Measurements from ENCODE around the gene TXNDC5. TPM values are rescaled to one million over a fixed set of nuclear protein-coding genes. Genes with fewer than 3 reads are reported as not detected.
"Not testable (repeated sequence)": the region's sequence is repeated elsewhere in the genome, so short reads cannot be mapped to it uniquely, and the experiment has no call there.

TXNDC5 gene
- total and polyA plus RNA-seq, 4 experiments from 2014 or later, result 18.1 to 45.7 (median 24.4) TPM

- H3K4me3 Mint-ChIP-seq; H3K27me3 ChIP-seq (ENCODE audit: insufficient read depth, low read length); H3K9me3 ChIP-seq (ENCODE audit: control insufficient read depth in 1 of 2, low read length in 2 of 2); H3K4me3 ChIP-seq (ENCODE audit: low read length in 2 of 2); DNase-seq; H3K27ac ChIP-seq (ENCODE audit: low read depth, low read length); intact Hi-C loops (cut with micrococcal nuclease); H3K4me1 ChIP-seq (ENCODE audit: insufficient read depth, low read length); POLR2A ChIA-PET (ENCODE audit: partially characterized antibody); H3K27ac Mint-ChIP-seq; H3K9me3 Mint-ChIP-seq; H3K4me1 Mint-ChIP-seq; H3K27me3 Mint-ChIP-seq: not testable (repeated sequence)
- H3K36me3 Mint-ChIP-seq, result peaks cover 43 to 83% of the 10 kb centered on the region in 2 donors
- peaks cover 17% of the 10 kb centered on the region for H3K36me3 ChIP-seq (ENCODE audit: insufficient read depth, low read length)
- CTCF ChIA-PET (ENCODE audit: partially characterized antibody), result interaction anchor here (3.2 kb wide), 1 partner anchor 321 kb away, joined by 17 read pairs; no protein-coding TSS in a partner anchor
Measured at GRCh38 chr6:7898193-7898586, 12.4 kb downstream of the TXNDC5 start.

- no peaks in the 10 kb centered on the region for H3K9me3 Mint-ChIP-seq
- ChIA-PET CTCF (ENCODE audit: partially characterized antibody) (interaction anchor here (3.2 kb wide), 1 partner anchor 322 kb away, joined by 17 read pairs; no protein-coding TSS in a partner anchor), POLR2A (ENCODE audit: partially characterized antibody) (no interaction called here)
- Histone ChIP-seq H3K4me3 (ENCODE audit: low read length in 2 of 2) (no peak overlapping the region), H3K27ac (ENCODE audit: low read depth, low read length) (no peak overlapping the region), H3K27me3 (ENCODE audit: insufficient read depth, low read length) (no peaks in the 10 kb centered on the region), H3K9me3 (ENCODE audit: control insufficient read depth in 1 of 2, low read length in 2 of 2) (no peaks in the 10 kb centered on the region), H3K4me1 (ENCODE audit: insufficient read depth, low read length) (no peaks in the 10 kb centered on the region), H3K36me3 (ENCODE audit: insufficient read depth, low read length) (peaks cover 19% of the 10 kb centered on the region)
- intact Hi-C loops (cut with micrococcal nuclease), result no loop called here
- no peaks in the 10 kb centered on the region for H3K27me3 Mint-ChIP-seq
- H3K36me3 Mint-ChIP-seq, result peaks cover 44 to 81% of the 10 kb centered on the region in 2 donors
- no peak overlapping the region for H3K27ac Mint-ChIP-seq
- H3K4me1 Mint-ChIP-seq, result peaks cover 0 to 2% (median under 1%) of the 10 kb centered on the region in 4 donors
- no peak for DNase-seq
- H3K4me3 Mint-ChIP-seq, result no peak overlapping the region
Measured at GRCh38 chr6:7897461-7898192, 13.0 kb downstream of the TXNDC5 start.

- H3K36me3 Mint-ChIP-seq, result peaks cover 50 to 81% of the 10 kb centered on the region in 2 donors
- CTCF ChIA-PET (ENCODE audit: partially characterized antibody), result no interaction called here
Measured at GRCh38 chr6:7896465-7896987, 14.1 kb downstream of the TXNDC5 start.

GRCh38 chr6:7895125-7895423, 15.5 kb downstream of the TXNDC5 start:
- DNase-seq, result no peak
- Histone ChIP-seq H3K27ac (ENCODE audit: low read depth, low read length) (no peak overlapping the region), H3K4me3 (ENCODE audit: low read length in 2 of 2) (no peak overlapping the region), H3K9me3 (ENCODE audit: control insufficient read depth in 1 of 2, low read length in 2 of 2) (no peaks in the 10 kb centered on the region), H3K36me3 (ENCODE audit: insufficient read depth, low read length) (peaks cover 20% of the 10 kb centered on the region), H3K27me3 (ENCODE audit: insufficient read depth, low read length) (no peaks in the 10 kb centered on the region), H3K4me1 (ENCODE audit: insufficient read depth, low read length) (no peaks in the 10 kb centered on the region)
- Mint-ChIP-seq H3K36me3 (peaks cover 49 to 80% of the 10 kb centered on the region in 2 donors), H3K4me1 (peaks cover 0 to 2% (median under 1%) of the 10 kb centered on the region in 4 donors), H3K4me3 (no peak overlapping the region), H3K9me3 (no peaks in the 10 kb centered on the region), H3K27ac (no peak overlapping the region), H3K27me3 (no peaks in the 10 kb centered on the region)
- POLR2A ChIA-PET (ENCODE audit: partially characterized antibody), result no interaction called here
- CTCF ChIA-PET (ENCODE audit: partially characterized antibody), result no interaction called here
- intact Hi-C loops (cut with micrococcal nuclease), result no loop called here

More at GRCh38 chr6:7896465-7896987, 14.1 kb downstream of the TXNDC5 start:
- H3K9me3 Mint-ChIP-seq, result no peaks in the 10 kb centered on the region
- peak overlapping the region in 1 of 7 donors; percentile 10 for H3K27ac Mint-ChIP-seq
- POLR2A ChIA-PET (ENCODE audit: partially characterized antibody), result no interaction called here
- H3K27me3 Mint-ChIP-seq, result no peaks in the 10 kb centered on the region
- Histone ChIP-seq H3K9me3 (ENCODE audit: control insufficient read depth in 1 of 2, low read length in 2 of 2) (no peaks in the 10 kb centered on the region), H3K4me1 (ENCODE audit: insufficient read depth, low read length) (no peaks in the 10 kb centered on the region), H3K27me3 (ENCODE audit: insufficient read depth, low read length) (no peaks in the 10 kb centered on the region), H3K27ac (ENCODE audit: low read depth, low read length) (no peak overlapping the region), H3K36me3 (ENCODE audit: insufficient read depth, low read length) (peaks cover 19% of the 10 kb centered on the region), H3K4me3 (ENCODE audit: low read length in 2 of 2) (no peak overlapping the region)
- H3K4me3 Mint-ChIP-seq, result no peak overlapping the region
- H3K4me1 Mint-ChIP-seq, result peaks cover 0 to 2% (median under 1%) of the 10 kb centered on the region in 4 donors
- intact Hi-C loops (cut with micrococcal nuclease), result no loop called here
- no peak for DNase-seq

GRCh38 chr6:7894262-7895124, 16.1 kb downstream of the TXNDC5 start:
- no peak for DNase-seq
- no peak overlapping the region for H3K27ac ChIP-seq (ENCODE audit: low read depth, low read length)
- no peaks in the 10 kb centered on the region for H3K27me3 ChIP-seq (ENCODE audit: insufficient read depth, low read length)
- Mint-ChIP-seq H3K9me3 (no peaks in the 10 kb centered on the region), H3K27ac (peak overlapping the region in 1 of 7 donors; percentile 52), H3K36me3 (peaks cover 49 to 83% of the 10 kb centered on the region in 2 donors), H3K4me1 (peaks cover 0 to 2% (median under 1%) of the 10 kb centered on the region in 4 donors), H3K27me3 (no peaks in the 10 kb centered on the region), H3K4me3 (no peak overlapping the region)
- intact Hi-C loops (cut with micrococcal nuclease), result no loop called here
- no peaks in the 10 kb centered on the region for H3K9me3 ChIP-seq (ENCODE audit: control insufficient read depth in 1 of 2, low read length in 2 of 2)
- peaks cover 26% of the 10 kb centered on the region for H3K36me3 ChIP-seq (ENCODE audit: insufficient read depth, low read length)
- no peak overlapping the region for H3K4me3 ChIP-seq (ENCODE audit: low read length in 2 of 2)
- H3K4me1 ChIP-seq (ENCODE audit: insufficient read depth, low read length), result no peaks in the 10 kb centered on the region
- ChIA-PET POLR2A (ENCODE audit: partially characterized antibody) (no interaction called here), CTCF (ENCODE audit: partially characterized antibody) (no interaction called here)

- CTCF ChIA-PET (ENCODE audit: partially characterized antibody), result no interaction called here
Measured at GRCh38 chr6:7893342-7893741, 17.2 kb downstream of the TXNDC5 start.

GRCh38 chr6:7892367-7892766, 18.2 kb downstream of the TXNDC5 start:
- DNase-seq; H3K27me3 Mint-ChIP-seq; H3K9me3 Mint-ChIP-seq; CTCF ChIA-PET (ENCODE audit: partially characterized antibody); H3K27ac Mint-ChIP-seq; intact Hi-C loops (cut with micrococcal nuclease); H3K4me3 Mint-ChIP-seq; H3K4me1 ChIP-seq (ENCODE audit: insufficient read depth, low read length); H3K9me3 ChIP-seq (ENCODE audit: control insufficient read depth in 1 of 2, low read length in 2 of 2); H3K4me3 ChIP-seq (ENCODE audit: low read length in 2 of 2); H3K27ac ChIP-seq (ENCODE audit: low read depth, low read length); POLR2A ChIA-PET (ENCODE audit: partially characterized antibody); H3K4me1 Mint-ChIP-seq; H3K27me3 ChIP-seq (ENCODE audit: insufficient read depth, low read length): not testable (repeated sequence)
- peaks cover 46 to 86% of the 10 kb centered on the region in 2 donors for H3K36me3 Mint-ChIP-seq
- peaks cover 41% of the 10 kb centered on the region for H3K36me3 ChIP-seq (ENCODE audit: insufficient read depth, low read length)

More at GRCh38 chr6:7893342-7893741, 17.2 kb downstream of the TXNDC5 start:
- H3K36me3 ChIP-seq (ENCODE audit: insufficient read depth, low read length), result peaks cover 35% of the 10 kb centered on the region
- Mint-ChIP-seq H3K27me3 (no peaks in the 10 kb centered on the region), H3K36me3 (peaks cover 46 to 82% of the 10 kb centered on the region in 2 donors), H3K4me3 (no peak overlapping the region), H3K9me3 (no peaks in the 10 kb centered on the region), H3K27ac (no peak overlapping the region), H3K4me1 (peaks cover 0 to 2% (median under 1%) of the 10 kb centered on the region in 4 donors)
- DNase-seq, result no peak
- no peak overlapping the region for H3K4me3 ChIP-seq (ENCODE audit: low read length in 2 of 2)
- intact Hi-C loops (cut with micrococcal nuclease), result no loop called here
- no peaks in the 10 kb centered on the region for H3K9me3 ChIP-seq (ENCODE audit: control insufficient read depth in 1 of 2, low read length in 2 of 2)
- POLR2A ChIA-PET (ENCODE audit: partially characterized antibody), result no interaction called here
- no peak overlapping the region for H3K27ac ChIP-seq (ENCODE audit: low read depth, low read length)
- no peaks in the 10 kb centered on the region for H3K27me3 ChIP-seq (ENCODE audit: insufficient read depth, low read length)
- H3K4me1 ChIP-seq (ENCODE audit: insufficient read depth, low read length), result no peaks in the 10 kb centered on the region
